ENCODE measurements around the gene CLEC4M.
A peak's percentile ranks its signal among the peaks of the same experiment; 100 is the strongest.

CLEC4M gene

GRCh38 chr19:7771072-7771471, 8.0 kb downstream of the CLEC4M start:
- no peak overlapping the region for H3K4me3 ChIP-seq (ENCODE audit: low read depth, low read length)
- TF ChIP-seq CTCF (conservative IDR thresholded peaks at IDR 0.05; ENCODE audit: low read depth, low read length) = no peak
- no peak for DNase-seq (ENCODE audit: low read depth)

- DNase-seq (ENCODE audit: low read depth) = peak; percentile 29
- no peak overlapping the region for H3K4me3 ChIP-seq (ENCODE audit: low read depth, low read length)
- TF ChIP-seq CTCF (conservative IDR thresholded peaks at IDR 0.05; ENCODE audit: low read depth, low read length) = no peak
Observed at GRCh38 chr19:7772752-7773291, 9.8 kb downstream of the CLEC4M start.

- no peak overlapping the region for H3K4me3 ChIP-seq (ENCODE audit: low read depth, low read length)
- no peak for TF ChIP-seq CTCF (conservative IDR thresholded peaks at IDR 0.05; ENCODE audit: low read depth, low read length)
- DNase-seq (ENCODE audit: low read depth) = no peak
Observed at GRCh38 chr19:7773841-7774240, 10.8 kb downstream of the CLEC4M start.

- DNase-seq (ENCODE audit: low read depth) = no peak
- H3K4me3 ChIP-seq (ENCODE audit: low read depth, low read length) = no peak overlapping the region
- no peak for TF ChIP-seq CTCF (conservative IDR thresholded peaks at IDR 0.05; ENCODE audit: low read depth, low read length)
Observed at GRCh38 chr19:7775761-7776160, 12.7 kb downstream of the CLEC4M start.

GRCh38 chr19:7778081-7778480, 15.0 kb downstream of the CLEC4M start:
- TF ChIP-seq CTCF (conservative IDR thresholded peaks at IDR 0.05; ENCODE audit: low read depth, low read length) = no peak
- no peak overlapping the region for H3K4me3 ChIP-seq (ENCODE audit: low read depth, low read length)
- DNase-seq (ENCODE audit: low read depth) = no peak

GRCh38 chr19:7779631-7780486, 16.8 kb downstream of the CLEC4M start:
- DNase-seq (ENCODE audit: low read depth) = no peak
- H3K4me3 ChIP-seq (ENCODE audit: low read depth, low read length) = no peak overlapping the region
- TF ChIP-seq CTCF (conservative IDR thresholded peaks at IDR 0.05; ENCODE audit: low read depth, low read length) = no peak

GRCh38 chr19:7781157-7781556, 18.1 kb downstream of the CLEC4M start:
- TF ChIP-seq CTCF (conservative IDR thresholded peaks at IDR 0.05; ENCODE audit: low read depth, low read length) = no peak
- no peak for DNase-seq (ENCODE audit: low read depth)

More at GRCh38 chr19:7781157-7781556, 18.1 kb downstream of the CLEC4M start:
- no peak overlapping the region for H3K4me3 ChIP-seq (ENCODE audit: low read depth, low read length)

All from choroid plexus epithelial cell (primary cell).